ENCODE measurements around the gene SF3A1. TPM values are rescaled to one million over a fixed set of nuclear protein-coding genes. Genes with fewer than 3 reads are reported as not detected.

SF3A1 gene
- total and polyA plus RNA-seq, 2 of the 13 experiments (the other 11 are each of a cell fraction or from before 2014, with no cell fraction given) = 10.0 to 22.0 TPM

DNA sequence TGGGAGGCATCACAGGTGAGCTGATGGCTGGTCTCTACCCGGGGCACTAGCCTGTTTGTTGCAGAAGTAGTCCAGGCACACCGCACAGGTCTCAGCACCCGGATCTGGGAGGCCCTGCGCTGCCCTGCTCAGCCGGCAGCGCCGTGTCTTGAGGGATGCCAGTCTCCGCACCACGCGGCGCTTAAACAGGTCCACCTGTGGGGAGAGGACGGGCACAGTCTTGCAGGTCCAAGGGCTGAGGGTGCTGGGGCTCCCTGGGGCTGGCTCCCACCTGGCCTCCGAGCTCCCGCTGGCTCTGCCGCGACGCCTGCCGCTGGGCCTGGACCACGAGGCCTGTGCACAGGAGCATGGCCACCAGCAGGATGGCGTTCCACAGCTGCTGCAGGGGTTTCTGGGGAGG is 23.3 kb upstream of the SF3A1 start:
- H2AFZ ChIP-seq (ENCODE audit: low read length) = no peak overlapping the region
- ChIA-PET POLR2A (no interaction called here), CTCF (ENCODE audit: low intra/inter-chr PET ratio, low total read pairs) (no interaction called here)
- no TSS peak for BruUV-seq (replicated peaks)
- no peaks in the 10 kb centered on the region for H3K27me3 ChIP-seq (ENCODE audit: control insufficient read depth in 1 of 2, insufficient read depth in 2 of 2, low read length in 2 of 2)
- H3K4me1 ChIP-seq (ENCODE audit: insufficient read depth, low read length) = no peaks in the 10 kb centered on the region
- DNase-seq (ENCODE audit: low spot score) (no peak), ATAC-seq (no peak), FAIRE-seq (no peak)
- no peaks in the 10 kb centered on the region; a peak in 1 of 5 replicates for H3K36me3 ChIP-seq (replicated peaks in 1 of 2; ENCODE audit: control insufficient read depth in 1 of 2, insufficient read depth in 2 of 2, low read length in 2 of 2)
- no peaks in the 10 kb centered on the region for H3K9me3 ChIP-seq (ENCODE audit: low read length)
- H4K20me1 ChIP-seq (ENCODE audit: insufficient read depth, low read length) = no peaks in the 10 kb centered on the region
- 100% methylated on average over 2 of the region's 20 CpGs for WGBS (ENCODE audit: low lambda C conversion rate)
- no peak overlapping the region for H3K4me2 ChIP-seq (ENCODE audit: low read depth, low read length)
- in situ Hi-C loops (cut with HindIII; ENCODE audit: extremely low pct_ligation_motif_present, low pct_unique_long_range_greater_than_20kb) (loop anchor here (25.0 kb wide), 1 partner anchor 268 kb away; no protein-coding TSS in a partner anchor), intact Hi-C loops (cut with micrococcal nuclease; ENCODE audit: unreplicated experiment) (no loop called here)
- no peak overlapping the region for H3K4me3 ChIP-seq (replicated peaks in 1 of 3; ENCODE audit: insufficient read depth in 1 of 3, low read depth in 2 of 3, low read length in 3 of 3)
- no peak overlapping the region for H3K9ac ChIP-seq (ENCODE audit: insufficient read depth, low read depth, low read length)
- no peak overlapping the region for H3K27ac ChIP-seq (ENCODE audit: extremely low read length, insufficient read depth, low read length)
- H3K79me2 ChIP-seq (ENCODE audit: insufficient read depth, low read length) = no peaks in the 10 kb centered on the region
- TF ChIP-seq SP1 (IDR thresholded peaks at IDR 0.05) (no peak), SP1 (CRISPR knock-in tag; IDR thresholded peaks at IDR 0.05) (no peak), PHF20 (CRISPR knock-in tag; IDR thresholded peaks at IDR 0.05) (no peak), NAIF1 (CRISPR knock-in tag; IDR thresholded peaks at IDR 0.05; ENCODE audit: borderline replicate concordance) (no peak), ASH2L (IDR thresholded peaks at IDR 0.05; ENCODE audit: insufficient read length, low read depth, low read length) (no peak), ZNF609 (CRISPR knock-in tag; IDR thresholded peaks at IDR 0.05; ENCODE audit: borderline replicate concordance) (no peak), ZNF446 (CRISPR knock-in tag; IDR thresholded peaks at IDR 0.05) (no peak), MYC (CRISPR knock-in tag; IDR thresholded peaks at IDR 0.05; ENCODE audit: borderline replicate concordance) (no peak), TRIM22 (IDR thresholded peaks at IDR 0.05) (no peak), TFAP4 (IDR thresholded peaks at IDR 0.05; ENCODE audit: borderline replicate concordance, low read depth) (no peak), CEBPG (CRISPR knock-in tag; IDR thresholded peaks at IDR 0.05) (no peak), ELF1 (CRISPR knock-in tag; IDR thresholded peaks at IDR 0.05) (no peak), ZNF253 (CRISPR knock-in tag; IDR thresholded peaks at IDR 0.05; ENCODE audit: borderline replicate concordance) (no peak), CBX1 (IDR thresholded peaks at IDR 0.05; ENCODE audit: low read depth) (no peak)
- TF ChIP-seq, protein P1, sequence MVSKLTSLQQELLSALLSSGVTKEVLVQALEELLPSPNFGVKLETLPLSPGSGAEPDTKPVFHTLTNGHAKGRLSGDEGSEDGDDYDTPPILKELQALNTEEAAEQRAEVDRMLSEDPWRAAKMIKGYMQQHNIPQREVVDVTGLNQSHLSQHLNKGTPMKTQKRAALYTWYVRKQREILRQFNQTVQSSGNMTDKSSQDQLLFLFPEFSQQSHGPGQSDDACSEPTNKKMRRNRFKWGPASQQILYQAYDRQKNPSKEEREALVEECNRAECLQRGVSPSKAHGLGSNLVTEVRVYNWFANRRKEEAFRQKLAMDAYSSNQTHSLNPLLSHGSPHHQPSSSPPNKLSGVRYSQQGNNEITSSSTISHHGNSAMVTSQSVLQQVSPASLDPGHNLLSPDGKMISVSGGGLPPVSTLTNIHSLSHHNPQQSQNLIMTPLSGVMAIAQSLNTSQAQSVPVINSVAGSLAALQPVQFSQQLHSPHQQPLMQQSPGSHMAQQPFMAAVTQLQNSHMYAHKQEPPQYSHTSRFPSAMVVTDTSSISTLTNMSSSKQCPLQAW (CRISPR knock-in tag; IDR thresholded peaks at IDR 0.05) = no peak
- TF ChIP-seq, protein P2, sequence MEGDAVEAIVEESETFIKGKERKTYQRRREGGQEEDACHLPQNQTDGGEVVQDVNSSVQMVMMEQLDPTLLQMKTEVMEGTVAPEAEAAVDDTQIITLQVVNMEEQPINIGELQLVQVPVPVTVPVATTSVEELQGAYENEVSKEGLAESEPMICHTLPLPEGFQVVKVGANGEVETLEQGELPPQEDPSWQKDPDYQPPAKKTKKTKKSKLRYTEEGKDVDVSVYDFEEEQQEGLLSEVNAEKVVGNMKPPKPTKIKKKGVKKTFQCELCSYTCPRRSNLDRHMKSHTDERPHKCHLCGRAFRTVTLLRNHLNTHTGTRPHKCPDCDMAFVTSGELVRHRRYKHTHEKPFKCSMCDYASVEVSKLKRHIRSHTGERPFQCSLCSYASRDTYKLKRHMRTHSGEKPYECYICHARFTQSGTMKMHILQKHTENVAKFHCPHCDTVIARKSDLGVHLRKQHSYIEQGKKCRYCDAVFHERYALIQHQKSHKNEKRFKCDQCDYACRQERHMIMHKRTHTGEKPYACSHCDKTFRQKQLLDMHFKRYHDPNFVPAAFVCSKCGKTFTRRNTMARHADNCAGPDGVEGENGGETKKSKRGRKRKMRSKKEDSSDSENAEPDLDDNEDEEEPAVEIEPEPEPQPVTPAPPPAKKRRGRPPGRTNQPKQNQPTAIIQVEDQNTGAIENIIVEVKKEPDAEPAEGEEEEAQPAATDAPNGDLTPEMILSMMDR (CRISPR knock-in tag; IDR thresholded peaks at IDR 0.05) = no peak
